KMS-11 (cell line): ENCODE data around the gene UBFD1.
A peak's percentile ranks its signal among the peaks of the same experiment; 100 is the strongest.

ENCODE experiments used
- H2AFZ ChIP-seq: fragments of 200-600 bp; sonication (generic); 2 replicates; pipeline ENCODE4 v1.6.1; 2016; ENCODE audit warnings: antibody characterized with exemption, mixed run types, low read depth
- H3K27ac ChIP-seq: fragments of 200-600 bp; sonication (generic); 2 replicates; pipeline ENCODE4 v1.6.1; 2016; ENCODE audit warnings: mild to moderate bottlenecking, mixed run types
- H3K27me3 ChIP-seq: fragments of 200-600 bp; sonication (generic); 2 replicates; pipeline ENCODE4 v1.6.1; 2017; ENCODE audit warnings: mild to moderate bottlenecking, low read depth, mixed run types, moderate library complexity; ENCODE audit not compliant: insufficient read depth
- H3K36me3 ChIP-seq: fragments of 200-600 bp; sonication (generic); 2 replicates; pipeline ENCODE4 v1.6.1; 2017; ENCODE audit warnings: mild to moderate bottlenecking, mixed run types; ENCODE audit not compliant: insufficient read depth
- H3K4me1 ChIP-seq: fragments of 200-600 bp; sonication (generic); 2 replicates; pipeline ENCODE4 v1.6.1; 2016; ENCODE audit warnings: mild to moderate bottlenecking, low read depth, mixed run types; ENCODE audit not compliant: poor library complexity, severe bottlenecking
- H3K4me2 ChIP-seq: fragments of 200-600 bp; sonication (generic); 2 replicates; pipeline ENCODE4 v1.7.0; 2016; ENCODE audit warnings: mild to moderate bottlenecking, mixed run types
- H3K4me3 ChIP-seq: fragments of 200-600 bp; sonication (generic); IDR thresholded peaks from 2 replicates; pipeline ENCODE4 v1.6.1; 2017; ENCODE audit warnings: low read depth, low read length, mixed read lengths; ENCODE audit not compliant: insufficient read depth
- H3K79me2 ChIP-seq: fragments of 200-600 bp; sonication (generic); 2 replicates; pipeline ENCODE4 v1.6.1; 2016; ENCODE audit warnings: low read depth, mixed run types; ENCODE audit not compliant: insufficient read depth
- H3K9ac ChIP-seq: fragments of 200-600 bp; sonication (generic); 2 replicates; pipeline ENCODE4 v1.6.1; 2016; ENCODE audit warnings: mild to moderate bottlenecking, mixed run types
- H4K20me1 ChIP-seq: fragments of 200-600 bp; sonication (generic); 2 replicates; pipeline ENCODE4 v1.6.1; 2016; ENCODE audit warnings: mild to moderate bottlenecking, mixed run types; ENCODE audit not compliant: insufficient read depth
- TF ChIP-seq, protein P1 (sequence below): fragments of 200-600 bp; sonication (generic); conservative IDR thresholded peaks from 2 replicates; pipeline ENCODE4 v1.6.1; 2017; ENCODE audit warnings: low read depth, mild to moderate bottlenecking, antibody characterized with exemption, low read length, moderate library complexity, mixed read lengths

The UBFD1 gene

DNA sequence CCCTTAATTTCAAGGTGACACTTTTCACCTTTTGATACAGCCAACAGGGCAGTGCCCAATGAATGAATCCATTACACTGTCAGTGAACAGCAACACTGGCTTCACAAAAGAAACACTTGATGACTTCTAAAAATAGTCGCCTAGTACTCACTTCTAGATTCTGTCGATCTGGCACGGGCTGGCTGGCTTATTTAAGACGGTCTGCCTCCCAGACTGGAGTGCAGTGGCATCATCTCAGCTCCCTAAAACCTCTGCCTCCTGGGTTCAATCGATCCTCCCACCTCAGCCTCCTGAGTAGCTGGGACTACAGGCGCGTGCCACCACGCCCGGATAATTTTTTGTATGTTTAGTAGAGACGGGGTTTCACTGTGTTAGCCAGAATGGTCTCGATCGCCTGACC is 36.7 kb downstream of the UBFD1 start:
- H3K27ac ChIP-seq, result no peak overlapping the region
- peaks cover 9% of the 10 kb centered on the region; the same call in 1 of the 2 replicates for H4K20me1 ChIP-seq
- no peaks in the 10 kb centered on the region; the same call in 1 of the 2 replicates for H3K36me3 ChIP-seq
- H3K4me2 ChIP-seq, result peak overlapping the region; percentile 100; the same call in 1 of the 2 replicates
- H2AFZ ChIP-seq, result no peak overlapping the region
- H3K9ac ChIP-seq, result no peak overlapping the region
- TF ChIP-seq, protein P1, sequence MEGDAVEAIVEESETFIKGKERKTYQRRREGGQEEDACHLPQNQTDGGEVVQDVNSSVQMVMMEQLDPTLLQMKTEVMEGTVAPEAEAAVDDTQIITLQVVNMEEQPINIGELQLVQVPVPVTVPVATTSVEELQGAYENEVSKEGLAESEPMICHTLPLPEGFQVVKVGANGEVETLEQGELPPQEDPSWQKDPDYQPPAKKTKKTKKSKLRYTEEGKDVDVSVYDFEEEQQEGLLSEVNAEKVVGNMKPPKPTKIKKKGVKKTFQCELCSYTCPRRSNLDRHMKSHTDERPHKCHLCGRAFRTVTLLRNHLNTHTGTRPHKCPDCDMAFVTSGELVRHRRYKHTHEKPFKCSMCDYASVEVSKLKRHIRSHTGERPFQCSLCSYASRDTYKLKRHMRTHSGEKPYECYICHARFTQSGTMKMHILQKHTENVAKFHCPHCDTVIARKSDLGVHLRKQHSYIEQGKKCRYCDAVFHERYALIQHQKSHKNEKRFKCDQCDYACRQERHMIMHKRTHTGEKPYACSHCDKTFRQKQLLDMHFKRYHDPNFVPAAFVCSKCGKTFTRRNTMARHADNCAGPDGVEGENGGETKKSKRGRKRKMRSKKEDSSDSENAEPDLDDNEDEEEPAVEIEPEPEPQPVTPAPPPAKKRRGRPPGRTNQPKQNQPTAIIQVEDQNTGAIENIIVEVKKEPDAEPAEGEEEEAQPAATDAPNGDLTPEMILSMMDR, result no peak
- H3K4me1 ChIP-seq, result peaks cover 25% of the 10 kb centered on the region
- H3K4me3 ChIP-seq, result no peak overlapping the region
- peaks cover 67% of the 10 kb centered on the region for H3K79me2 ChIP-seq
- H3K27me3 ChIP-seq, result no peaks in the 10 kb centered on the region

DNA sequence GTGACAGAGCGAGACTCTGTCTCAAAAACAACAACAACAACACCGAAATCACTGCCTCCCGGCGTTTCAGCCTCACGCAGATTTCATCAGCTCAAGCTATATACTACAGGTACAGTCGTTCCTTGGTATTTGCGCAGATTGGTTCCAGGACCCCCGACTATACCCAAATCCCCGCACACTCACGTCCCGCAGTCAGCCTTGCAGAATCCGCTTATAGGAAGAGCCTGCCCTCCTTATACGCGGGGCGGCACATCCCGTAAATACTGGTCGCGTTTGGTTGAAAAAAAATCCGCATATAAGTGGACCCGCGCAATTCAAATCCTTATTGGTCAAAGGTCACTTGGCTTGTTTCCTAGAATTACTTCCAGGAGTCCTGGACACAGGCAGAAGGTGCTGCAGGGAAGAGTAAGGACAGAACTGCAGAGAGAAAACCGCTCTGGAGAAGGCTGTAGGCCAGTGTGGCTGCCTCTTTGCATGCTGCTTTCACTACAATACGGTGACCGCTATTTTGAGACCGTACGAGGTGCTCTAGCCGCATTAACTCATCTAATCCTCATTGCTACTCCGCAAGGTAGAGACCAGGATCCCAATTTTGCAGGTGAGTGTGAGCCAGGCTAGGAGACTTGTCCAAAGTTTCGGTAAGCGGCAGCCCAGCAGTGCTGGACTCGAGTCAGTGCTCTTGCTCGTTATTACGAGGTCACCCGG is 37.9 kb downstream of the UBFD1 start:
- H4K20me1 ChIP-seq, result peaks cover 9% of the 10 kb centered on the region; the same call in 1 of the 2 replicates
- peak overlapping the region; percentile 84 for H3K9ac ChIP-seq
- peak overlapping the region; percentile 100 for H3K4me2 ChIP-seq
- peaks cover 55% of the 10 kb centered on the region for H3K79me2 ChIP-seq
- H2AFZ ChIP-seq, result peak overlapping the region; percentile 81
- peak overlapping the region; percentile 63 for H3K27ac ChIP-seq
- H3K27me3 ChIP-seq, result no peaks in the 10 kb centered on the region
- no peaks in the 10 kb centered on the region; the same call in 1 of the 2 replicates for H3K36me3 ChIP-seq
- no peak overlapping the region for H3K4me3 ChIP-seq
- TF ChIP-seq, protein P1, result no peak
- peaks cover 25% of the 10 kb centered on the region for H3K4me1 ChIP-seq

DNA sequence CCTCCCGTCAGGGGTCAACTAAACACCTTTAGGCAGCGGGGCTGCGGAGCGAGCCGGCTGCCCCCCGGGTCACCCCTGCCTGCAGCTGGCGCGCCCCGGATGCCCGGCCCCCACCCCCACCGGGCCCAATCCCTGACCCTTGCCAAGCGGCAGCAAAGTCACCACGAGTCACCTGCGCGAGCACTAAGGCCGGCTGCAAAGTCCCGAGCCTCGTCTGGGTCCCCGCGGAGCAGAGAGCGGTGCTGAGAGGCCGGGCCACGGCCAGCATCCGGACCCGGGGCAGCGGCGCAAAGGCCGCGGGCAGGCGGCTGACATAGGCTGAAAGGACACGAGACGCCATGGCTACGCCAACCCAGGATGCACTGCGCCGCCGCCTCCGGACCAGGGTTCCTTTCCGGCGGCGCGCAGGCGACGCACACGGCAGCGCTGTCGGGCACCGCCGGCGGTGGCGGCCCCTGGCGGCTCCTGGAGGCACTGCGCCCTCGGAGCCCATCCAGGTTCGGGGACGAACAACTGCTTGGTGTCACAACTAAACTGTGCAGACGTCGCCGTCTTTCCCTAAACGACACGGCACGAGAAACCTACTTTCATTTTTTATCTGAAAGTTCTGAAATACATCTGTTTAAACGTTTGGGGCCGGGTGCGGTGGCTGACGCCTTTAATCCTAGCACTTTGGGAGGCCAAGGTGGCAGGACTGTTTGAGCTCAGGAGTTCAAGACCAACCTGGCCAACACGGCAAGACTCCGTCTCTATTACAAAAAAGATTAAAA is 38.6 kb downstream of the UBFD1 start, which contains the start of gene NDUFAB1:
Gene NDUFAB1, minus strand, starts transcription at position 366 of the 770 bp plus-strand sequence. Its CDS starts 26 bp downstream, at position 340.
- peak within 1 kb of the TSS; percentile 81 for H2AFZ ChIP-seq
- no peak within 1 kb of the TSS for H3K4me3 ChIP-seq
- H3K79me2 ChIP-seq, result peaks cover 48% of the 10 kb centered on the region
- TF ChIP-seq, protein P1, result peak; percentile 78
- peak within 1 kb of the TSS; percentile 63 for H3K27ac ChIP-seq
- H3K4me1 ChIP-seq, result peaks cover 25% of the 10 kb centered on the region
- H3K4me2 ChIP-seq, result peak within 1 kb of the TSS; percentile 100
- H3K36me3 ChIP-seq, result no peaks in the 10 kb centered on the region; the same call in 1 of the 2 replicates
- peak within 1 kb of the TSS; percentile 84 for H3K9ac ChIP-seq
- peaks cover 9% of the 10 kb centered on the region; the same call in 1 of the 2 replicates for H4K20me1 ChIP-seq
- no peaks in the 10 kb centered on the region for H3K27me3 ChIP-seq

DNA sequence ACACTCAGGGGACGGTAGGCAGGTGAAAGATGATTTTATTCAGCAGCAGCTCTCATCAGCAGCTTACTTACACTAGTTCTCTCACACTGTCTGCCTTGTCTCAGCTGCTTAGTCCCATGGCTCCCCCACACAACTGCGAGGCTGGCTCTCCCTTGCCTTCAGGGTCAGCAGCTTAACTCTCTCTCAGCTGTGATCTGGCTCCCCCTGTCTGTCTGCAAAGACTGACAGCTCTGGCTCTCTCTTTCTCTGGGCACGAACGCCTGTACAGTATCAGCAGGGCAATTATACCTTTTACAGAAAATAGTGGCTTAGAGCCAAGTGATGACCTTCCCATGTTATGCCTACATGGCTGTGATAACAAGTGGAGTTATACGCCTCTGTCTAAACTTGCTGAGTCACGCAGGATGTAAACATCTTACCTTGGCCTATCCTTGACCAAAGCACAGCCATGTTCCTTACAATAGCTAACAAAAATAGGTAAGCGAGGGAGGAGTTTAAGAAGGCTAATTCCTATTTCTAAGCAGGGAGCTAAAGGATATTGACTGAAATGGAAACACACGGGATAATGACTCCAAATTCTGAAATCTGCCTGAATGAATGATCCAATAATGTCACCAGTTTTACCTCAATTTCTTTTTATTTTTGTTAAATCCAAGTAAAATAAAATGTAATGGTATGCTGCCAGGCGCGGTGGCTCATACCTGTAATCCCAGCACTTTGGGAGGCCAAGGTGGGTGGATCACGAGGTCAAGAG is 39.7 kb downstream of the UBFD1 start:
- Histone ChIP-seq H3K9ac (no peak overlapping the region), H2AFZ (0 out of 2 replicates have a peak overlapping the region, but pooled peaks have one; percentile 81), H3K4me1 (peaks cover 25% of the 10 kb centered on the region), H3K27me3 (no peaks in the 10 kb centered on the region), H3K4me3 (no peak overlapping the region), H3K27ac (no peak overlapping the region), H3K79me2 (peaks cover 38% of the 10 kb centered on the region), H3K36me3 (no peaks in the 10 kb centered on the region; the same call in 1 of the 2 replicates), H4K20me1 (peaks cover 3% of the 10 kb centered on the region; the same call in 1 of the 2 replicates), H3K4me2 (peak overlapping the region; percentile 100; the same call in 1 of the 2 replicates)
- TF ChIP-seq, protein P1, result no peak; the same call in 1 of the 2 replicates
